Epidermal melanocyte (primary cell): ENCODE data around the gene ODAD4.

Source experiments
- DNase-seq: peaks from one replicate; pipeline ENCODE4 v3.0.0; 2011; ENCODE audit warnings: low spot score; ENCODE audit not compliant: insufficient read length

Gene ODAD4, protein sequence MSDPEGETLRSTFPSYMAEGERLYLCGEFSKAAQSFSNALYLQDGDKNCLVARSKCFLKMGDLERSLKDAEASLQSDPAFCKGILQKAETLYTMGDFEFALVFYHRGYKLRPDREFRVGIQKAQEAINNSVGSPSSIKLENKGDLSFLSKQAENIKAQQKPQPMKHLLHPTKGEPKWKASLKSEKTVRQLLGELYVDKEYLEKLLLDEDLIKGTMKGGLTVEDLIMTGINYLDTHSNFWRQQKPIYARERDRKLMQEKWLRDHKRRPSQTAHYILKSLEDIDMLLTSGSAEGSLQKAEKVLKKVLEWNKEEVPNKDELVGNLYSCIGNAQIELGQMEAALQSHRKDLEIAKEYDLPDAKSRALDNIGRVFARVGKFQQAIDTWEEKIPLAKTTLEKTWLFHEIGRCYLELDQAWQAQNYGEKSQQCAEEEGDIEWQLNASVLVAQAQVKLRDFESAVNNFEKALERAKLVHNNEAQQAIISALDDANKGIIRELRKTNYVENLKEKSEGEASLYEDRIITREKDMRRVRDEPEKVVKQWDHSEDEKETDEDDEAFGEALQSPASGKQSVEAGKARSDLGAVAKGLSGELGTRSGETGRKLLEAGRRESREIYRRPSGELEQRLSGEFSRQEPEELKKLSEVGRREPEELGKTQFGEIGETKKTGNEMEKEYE

DNA sequence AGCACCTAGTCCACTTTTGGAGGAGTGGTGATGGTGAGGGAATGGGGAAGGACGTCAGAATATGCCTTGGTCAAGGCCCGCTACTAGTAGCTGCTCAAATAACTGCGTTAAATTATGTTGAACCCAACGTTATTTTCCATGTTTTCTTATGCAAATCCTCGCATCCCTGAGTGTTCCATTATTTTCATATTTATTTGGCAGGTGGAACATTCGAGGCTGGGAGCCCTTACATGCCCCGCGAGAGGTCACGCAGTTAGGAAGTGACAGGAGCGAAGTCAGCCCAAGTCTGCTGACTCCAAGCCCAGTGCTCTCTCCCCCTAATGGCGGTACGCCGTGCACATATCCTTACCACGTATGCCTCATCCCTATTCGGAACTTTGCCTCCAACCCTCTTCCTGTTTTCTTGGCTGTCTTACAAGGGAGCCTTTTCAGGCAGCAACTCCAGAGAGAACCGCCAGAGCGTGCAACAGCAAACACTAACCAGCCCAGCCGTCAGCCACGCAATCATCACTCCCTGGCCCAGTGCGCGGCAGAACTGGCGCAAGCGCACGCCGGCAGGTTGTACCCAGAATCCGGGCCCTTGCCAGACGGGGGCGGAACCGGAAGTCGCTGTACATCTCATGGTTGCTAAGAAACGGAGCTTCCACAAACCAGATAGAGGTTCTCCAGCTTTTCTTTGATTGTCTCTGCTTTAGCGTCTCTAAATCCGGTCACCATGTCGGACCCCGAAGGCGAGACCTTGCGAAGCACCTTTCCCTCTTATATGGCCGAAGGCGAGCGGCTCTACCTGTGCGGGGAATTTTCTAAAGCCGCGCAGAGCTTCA is at the start of gene ODAD4:
Gene ODAD4 (plus strand): TSS at position 609 of the 824 bp plus-strand sequence. CDS start 107 bp downstream, at position 716.
- peak; percentile 98 for DNase-seq

DNA sequence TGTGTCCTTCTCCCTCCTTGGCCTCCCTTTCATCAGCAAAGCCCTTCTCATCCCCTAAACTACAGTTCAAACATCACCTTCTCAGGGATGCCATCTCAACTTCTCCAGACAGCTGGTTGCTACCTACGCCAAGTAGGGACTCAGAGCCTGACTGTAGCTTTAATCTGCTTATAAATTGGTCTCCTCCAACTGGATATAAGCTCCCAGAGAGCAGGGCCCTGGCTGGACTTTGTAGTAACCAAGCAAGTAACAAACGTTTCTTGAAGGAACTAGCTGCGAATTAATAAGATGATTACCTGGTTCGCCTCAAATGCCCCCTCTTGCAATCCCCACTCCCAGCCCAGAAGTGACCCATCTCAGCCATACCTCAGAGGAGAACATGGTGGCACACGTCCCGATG is 47.7 kb upstream of the ODAD4 start:
- no peak for DNase-seq

DNA sequence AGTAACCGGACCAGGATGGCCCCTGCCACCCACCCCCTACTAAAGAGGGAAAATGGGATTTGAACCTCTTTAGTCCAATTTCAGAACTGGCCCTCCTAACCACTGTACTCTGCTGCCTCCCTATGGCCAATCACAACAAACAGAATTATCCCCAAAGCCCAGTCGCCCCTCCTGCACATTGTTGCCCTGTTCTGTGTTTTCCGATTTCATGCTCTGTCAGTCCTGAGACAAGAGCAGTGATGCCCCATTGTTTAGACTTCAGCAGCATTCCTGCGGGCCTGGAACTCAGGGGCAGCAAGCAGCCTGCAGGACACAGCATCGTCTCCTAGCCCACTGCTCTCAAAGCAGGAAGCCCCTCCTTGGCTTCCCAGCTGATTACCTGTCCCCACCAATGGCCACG is 44.7 kb upstream of the ODAD4 start:
- DNase-seq: no peak

DNA sequence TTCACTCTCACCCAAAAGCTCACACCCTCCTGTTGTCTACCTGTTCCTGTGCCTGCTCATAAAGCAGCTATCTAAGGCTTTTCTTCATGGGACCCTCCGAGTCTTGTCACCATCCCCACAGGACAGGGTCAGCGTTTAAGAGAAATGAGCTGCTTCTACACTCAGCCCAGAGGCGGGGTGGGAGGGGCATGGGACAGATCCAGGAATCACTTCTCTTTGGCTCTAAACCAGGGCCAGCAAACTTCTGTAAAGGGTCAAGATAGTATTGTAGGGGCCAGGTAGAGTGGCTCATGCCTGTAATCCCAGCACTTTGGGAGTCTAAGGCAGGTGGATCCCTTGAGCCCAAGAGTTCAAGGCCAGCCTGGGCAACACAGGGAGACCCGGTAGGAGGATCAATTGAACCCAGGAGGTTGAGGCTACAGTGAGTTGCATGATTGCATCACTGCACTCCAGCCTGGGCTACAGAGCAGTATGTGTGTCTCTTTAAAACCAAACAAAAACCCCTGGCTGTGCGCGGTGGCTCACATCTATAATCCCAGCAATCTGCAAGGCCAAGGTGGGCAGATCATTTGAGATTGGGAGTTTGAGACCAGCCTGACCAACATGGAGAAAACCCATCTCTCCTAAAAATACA is 42.0 kb upstream of the ODAD4 start:
- DNase-seq: no peak

DNA sequence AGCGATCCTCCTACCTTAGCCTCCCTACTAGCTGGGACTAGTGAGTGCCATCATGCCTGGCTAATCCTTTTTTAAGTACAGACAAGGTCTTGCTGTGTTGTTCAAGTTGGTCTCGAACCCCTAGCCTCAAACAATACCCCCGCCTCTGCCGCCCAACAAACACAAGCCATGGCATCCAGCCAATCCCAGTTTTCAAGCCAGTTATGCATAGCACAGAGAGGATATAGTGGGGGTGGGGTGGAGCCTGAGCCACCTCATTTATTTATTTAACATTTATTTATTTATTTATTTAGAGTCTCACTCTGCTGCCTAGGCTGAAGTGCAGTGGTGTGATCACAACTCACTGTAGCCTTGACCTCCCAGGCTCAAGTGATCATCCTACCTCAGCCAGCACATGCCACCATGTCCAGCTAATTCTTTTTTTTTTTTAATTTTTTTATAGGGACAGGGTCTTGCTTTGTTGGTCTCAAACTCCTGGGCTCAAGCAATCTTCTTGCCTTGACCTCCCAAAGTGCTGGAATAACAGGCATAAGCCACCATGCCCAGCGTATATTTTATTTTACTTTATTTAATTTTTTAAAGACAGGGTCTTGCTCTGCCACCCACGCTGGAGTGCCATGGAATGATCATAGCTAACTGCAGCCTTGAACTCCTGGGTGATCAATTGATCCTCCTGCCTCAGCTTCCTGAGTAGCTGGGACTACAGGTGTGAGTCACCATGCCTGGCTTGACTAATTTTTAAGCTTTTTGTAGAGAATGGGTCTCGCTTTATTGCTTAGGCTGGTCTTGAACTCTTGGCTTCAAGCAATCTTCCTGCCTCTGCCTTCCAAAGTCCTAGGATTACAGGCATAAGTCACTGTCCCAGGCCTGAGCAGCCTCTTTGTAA is 39.0 kb upstream of the ODAD4 start:
- DNase-seq: no peak

DNA sequence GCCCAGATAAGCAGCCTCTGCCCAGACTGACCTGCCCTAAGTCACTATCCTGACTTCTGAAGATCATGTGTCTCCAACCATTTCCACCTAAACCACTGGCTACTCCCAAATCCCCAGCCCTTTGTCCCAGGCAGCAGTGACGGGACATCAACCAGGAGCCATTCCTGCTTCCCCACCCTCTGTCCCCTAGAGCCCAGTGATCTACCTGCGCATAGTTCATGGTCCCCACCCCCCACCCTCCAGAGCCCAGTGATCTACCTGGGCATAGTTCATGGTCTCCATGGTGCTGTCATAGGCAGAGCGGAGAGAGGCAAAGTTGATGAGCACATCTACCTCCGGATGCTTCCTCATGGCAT is 38.4 kb upstream of the ODAD4 start:
- no peak for DNase-seq

DNA sequence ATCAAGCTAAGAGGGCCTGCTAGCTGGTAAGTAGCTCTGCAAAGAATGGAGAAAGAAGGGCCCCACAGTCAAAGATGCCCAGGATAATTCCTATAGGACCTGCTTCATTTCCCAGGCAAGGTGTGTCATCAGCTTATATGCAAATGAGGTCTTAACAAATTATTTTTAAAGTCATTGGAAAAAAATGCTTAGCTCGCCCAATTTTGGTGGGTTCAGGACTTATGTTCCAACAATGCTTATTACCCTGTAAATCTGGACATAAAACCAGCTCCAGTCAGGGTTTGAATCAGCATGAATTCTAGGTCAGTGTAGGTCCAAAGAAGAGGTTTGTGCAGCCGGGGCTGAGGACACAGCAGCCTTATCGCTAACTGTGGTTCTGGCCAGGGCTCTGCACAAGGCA is 37.0 kb upstream of the ODAD4 start:
- DNase-seq: no peak

DNA sequence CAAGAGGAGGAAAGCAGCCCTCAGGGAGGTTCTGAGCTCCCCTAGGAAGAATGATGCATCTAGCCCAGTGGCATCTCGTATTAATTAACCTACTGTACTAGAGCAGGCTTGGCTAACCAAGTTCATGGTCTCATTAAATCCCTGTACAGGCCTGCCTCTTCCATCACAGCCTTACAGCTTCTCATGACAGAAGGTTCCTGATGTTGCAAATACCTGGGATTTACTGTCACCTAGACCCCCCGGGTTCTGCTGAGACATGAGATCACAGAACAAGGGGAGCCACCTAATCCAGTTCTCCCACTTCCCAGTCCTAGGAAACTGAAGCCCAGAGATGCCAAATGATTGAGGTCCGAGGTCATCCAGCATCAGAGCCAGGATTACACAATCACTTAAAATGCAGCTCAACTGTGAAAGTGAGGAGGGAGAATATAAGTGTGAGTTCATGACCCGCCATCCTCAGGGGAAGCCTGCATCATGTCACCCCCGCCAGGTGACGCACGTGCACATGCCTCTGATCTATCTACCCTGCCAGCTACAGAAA is 35.6 kb upstream of the ODAD4 start:
- peak; percentile 49 for DNase-seq

DNA sequence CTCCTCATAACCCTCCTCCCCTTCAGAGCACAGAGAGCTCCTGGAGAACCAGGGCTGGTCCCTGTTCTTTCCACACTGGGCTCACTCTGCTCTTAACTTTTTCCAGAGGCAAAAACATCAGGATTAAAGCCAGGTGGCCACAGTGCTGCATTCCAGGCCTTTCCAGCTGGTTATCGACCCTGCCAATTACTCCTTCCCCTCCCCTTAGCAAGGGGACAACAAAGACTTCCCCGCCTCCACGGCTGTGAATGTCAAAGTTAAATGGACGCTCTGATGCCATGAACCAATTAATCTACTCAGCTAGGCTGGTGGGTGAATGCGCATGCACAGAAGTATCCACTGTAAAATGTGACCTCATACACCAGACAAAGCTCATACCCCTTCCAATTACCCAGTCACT is 34.8 kb upstream of the ODAD4 start:
- no peak for DNase-seq

DNA sequence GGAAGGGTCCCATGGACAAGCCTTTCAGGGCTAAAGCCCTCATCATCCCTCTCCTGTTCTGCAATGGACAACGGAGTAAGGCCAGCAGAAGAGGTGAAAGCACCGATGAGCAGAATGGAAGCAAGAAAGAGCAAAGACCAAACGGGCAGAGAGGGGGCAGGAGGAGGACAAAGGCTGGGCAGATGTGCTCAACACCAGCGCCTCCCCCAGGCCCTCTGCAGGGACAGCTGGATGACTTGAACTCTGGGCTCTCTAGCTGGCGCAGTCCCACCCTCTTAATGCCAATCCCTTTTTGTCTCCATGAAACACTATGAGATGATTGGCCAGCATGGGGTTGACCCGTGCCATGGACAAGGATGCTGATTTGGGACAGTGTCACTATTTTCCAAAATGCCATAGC is 33.7 kb upstream of the ODAD4 start:
- DNase-seq: no peak

DNA sequence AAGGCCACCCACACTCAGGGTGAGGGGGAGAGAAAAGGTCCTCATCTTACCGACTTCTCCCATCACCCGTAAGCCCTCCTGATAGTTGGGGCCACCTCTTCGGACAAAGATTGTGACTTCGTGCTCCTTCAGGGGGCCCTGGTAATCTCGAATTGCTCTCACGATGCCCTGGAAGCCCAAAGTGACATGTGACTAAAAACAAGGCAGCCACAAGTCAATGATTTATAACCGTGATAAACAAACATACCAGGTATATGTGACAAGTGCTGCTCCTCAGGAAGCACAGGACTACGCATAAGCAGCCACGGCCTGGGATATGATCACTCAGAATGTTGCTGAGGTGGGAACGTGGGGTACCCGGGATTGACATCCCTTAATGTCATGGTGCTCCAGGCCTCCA is 28.8 kb upstream of the ODAD4 start:
- no peak for DNase-seq

DNA sequence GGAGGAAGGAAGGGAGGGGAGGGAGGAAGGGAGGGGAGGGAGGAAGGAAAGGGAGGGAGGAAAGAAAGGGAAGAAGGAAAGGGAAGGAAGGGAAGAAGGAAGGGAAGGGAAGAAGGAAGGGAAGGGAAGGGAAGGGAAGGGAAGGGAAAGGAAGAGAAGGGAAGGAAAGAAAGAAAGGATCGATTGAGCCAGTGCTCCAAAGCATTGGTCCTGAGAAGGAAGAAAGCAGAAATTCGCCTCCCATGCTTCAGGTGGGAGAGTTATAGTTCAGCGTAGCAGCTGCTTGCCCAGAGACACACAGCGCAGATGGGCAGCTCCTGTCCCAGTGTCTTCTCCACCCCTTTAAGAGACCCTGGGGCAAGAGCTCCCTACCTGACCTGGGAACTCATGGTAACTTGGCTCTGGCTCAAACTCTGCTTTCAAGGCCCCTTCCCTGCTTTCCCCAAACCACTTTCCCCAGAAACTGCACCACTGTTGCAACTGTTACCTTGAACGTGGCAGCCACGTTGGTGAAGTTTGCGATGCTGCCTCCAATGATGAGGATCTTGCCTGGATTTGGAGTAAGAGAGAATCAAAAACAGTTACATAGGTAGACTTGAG is 26.1 kb upstream of the ODAD4 start:
- no peak for DNase-seq

DNA sequence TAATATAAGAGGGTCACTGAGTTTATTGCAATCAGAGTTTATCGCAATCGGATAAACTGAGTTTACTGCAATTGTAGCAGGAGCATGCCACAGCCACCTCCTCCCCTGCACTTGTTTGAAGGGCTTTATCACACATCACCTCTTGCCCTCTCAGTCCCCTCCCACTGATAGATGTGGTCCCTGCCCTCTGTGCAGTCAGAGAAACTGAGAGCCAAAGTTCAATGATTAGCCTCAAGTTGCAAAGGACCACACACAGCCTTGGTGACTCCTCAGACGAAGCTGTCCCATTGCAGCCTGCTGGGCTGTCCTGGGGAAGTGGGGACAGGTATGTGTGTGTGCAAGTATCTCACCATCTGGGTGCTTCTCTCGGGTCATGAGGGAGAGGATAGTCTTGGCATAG is 25.2 kb upstream of the ODAD4 start:
- no peak for DNase-seq

DNA sequence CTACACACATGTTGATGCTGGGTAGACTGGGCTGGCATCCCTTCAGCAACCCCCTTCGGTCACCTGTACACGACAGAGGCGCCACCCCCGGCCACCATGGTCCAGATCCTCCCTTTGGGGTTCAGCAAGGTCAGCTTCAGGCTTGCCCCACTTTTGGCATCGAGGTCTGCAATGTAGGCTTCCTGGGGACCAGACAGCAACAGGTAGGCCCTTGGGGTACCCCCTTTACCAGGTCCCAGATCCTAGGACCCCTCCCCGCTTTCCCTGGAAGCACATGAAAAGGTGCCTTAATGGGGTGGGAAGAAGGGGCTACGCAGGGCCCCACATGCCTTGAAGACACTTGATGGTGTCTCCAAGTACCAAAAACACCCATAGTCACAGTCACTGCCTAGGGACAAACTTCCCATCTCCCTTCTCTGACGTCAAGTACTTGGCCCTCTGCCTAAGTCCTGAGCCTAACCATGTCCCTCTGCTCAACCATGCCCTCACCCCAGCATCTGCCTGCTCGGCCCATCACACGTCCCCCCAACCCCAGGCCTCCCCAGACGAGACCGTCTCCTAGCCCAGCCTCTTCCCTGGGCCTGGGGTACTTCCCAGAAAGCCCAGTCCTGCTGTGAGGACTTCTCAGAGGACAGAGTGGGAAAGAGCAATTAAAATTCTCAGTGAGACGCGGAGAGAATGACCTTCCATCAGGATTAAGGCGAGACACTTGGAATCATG is 23.8 kb upstream of the ODAD4 start:
- no peak for DNase-seq

DNA sequence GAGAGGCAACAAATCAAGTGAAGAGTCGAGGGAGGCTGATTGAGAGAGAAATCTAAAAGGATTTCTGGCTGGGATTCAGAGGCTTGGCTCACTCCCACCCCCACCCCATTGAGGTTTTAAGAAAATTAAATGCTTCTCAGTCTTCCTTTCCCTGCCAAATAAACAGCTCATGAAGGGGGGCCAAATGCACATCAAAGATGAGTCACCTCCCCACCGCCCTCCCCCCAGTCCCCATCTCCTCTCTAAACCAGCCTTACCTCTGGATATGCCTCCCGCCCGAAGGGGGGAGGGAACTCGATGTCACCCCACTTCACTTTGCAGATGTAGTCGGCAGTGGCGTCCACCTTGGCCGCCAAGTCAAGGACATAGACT is 23.2 kb upstream of the ODAD4 start:
- DNase-seq: no peak

DNA sequence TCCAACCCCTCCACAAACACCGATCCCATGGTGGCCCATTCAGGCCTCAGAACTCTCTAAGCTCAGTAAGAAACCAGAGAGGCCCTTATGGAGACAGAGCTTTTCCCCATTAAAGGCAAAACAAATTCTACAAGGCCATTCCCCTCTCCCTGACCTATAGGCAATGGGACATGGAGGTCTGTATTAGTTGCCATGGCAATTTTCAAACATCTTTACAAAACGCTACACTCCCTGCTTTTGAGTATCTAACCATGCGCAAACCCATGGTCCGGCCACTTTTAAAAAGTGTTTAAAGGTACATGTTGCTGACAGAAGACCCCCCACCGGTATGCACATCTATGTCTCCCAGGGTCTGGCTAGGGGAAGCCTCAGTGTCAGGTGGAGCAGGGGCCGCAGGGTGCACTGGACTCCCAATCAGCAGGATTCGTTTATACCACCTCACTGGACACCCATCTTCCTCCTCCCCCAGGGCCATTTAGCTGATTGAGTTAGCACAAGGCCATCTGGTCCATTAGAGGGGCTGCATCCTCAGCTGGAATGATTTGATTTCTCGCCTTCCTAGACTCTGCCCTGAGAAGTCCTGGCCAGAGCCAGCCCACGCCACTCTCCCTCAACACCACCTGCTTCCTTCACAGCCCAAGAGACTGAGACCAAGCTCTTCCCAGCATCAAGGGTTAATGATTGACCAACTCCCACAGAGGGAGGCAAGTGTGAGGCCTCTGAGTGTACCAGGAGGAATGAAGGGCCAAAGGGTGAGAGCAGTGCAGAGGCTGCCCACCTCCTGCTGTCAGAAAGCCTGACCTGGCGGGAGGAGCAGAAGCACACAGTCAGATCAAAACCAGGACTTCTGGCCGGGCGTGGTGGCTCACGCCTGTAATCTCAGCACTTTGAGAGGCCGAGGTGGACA is 22.5 kb upstream of the ODAD4 start:
- no peak for DNase-seq

DNA sequence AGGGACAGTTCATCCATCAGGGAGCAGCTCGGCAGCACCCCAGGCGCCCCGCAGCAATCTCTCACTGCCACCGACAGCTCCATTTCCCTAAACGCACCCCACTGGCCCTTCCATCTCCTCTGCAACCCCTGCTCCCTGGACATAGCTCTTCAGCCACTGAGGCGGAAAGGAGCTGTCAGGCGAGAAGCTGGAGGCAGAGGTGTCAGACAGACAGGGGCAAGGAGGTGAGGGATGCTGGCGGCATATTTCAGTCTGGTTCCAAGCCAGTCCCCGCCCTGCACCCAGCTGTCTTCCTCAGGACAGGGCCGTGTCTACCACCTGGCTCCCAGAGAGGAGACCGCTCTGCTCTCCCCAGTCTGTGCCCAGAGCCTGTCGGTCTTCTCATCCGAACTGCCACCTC is 21.3 kb upstream of the ODAD4 start:
- DNase-seq: no peak

DNA sequence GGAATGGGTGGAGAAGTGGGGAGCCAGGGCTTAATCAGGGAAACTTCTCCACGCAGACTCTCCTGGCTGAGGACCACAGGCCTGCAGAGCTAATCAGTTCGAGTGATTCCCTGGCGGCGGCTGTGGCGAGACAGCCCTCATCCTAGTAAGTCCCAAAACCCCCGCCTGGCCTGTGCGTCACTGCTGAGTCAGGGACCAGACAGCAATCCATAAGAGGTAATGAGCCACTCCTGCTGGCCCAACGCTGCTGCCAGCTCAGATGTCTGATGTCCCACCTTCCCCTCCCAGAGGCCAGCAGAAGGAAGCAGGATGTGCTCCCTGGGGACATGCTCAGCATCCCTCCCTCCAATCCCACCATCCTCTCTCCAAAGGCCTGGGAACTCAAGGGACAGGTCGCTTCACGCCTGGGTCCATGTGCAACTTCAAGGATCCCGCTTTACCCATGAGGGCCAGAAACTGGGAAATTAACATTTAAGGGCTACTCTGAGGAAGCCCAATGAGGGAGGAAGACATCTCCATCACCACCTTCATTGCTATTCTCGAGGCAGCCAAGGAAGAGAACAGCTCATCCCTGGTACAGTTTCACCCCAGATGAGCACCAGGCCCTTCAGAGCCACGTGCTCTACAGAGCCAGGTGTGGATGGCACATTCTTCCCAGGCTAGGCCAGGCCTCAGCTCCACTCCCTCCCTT is 19.6 kb upstream of the ODAD4 start:
- no peak for DNase-seq
